Astrocyte of the cerebellum (primary cell): ENCODE data around the gene ASB7.

ENCODE experiments used
- DNase-seq: peaks from one replicate; pipeline ENCODE4 v3.0.0-alpha.2; 2011; ENCODE audit warnings: low read depth
- H3K4me3 ChIP-seq: 2 replicates; pipeline ENCODE4 v1.5.1; 2011; ENCODE audit warnings: mild to moderate bottlenecking, low read depth, low read length, moderate library complexity
- in situ Hi-C: cut with HindIII; loops from 2 replicates; pipeline ENCODE4 v1.10.0; 2017; ENCODE audit warnings: low sequenced_read_pairs
- TF ChIP-seq, protein P1 (sequence below): IDR thresholded peaks from 2 replicates; pipeline ENCODE4 v1.5.1; 2012; ENCODE audit warnings: low read length, low read depth, moderate library complexity, mild to moderate bottlenecking; ENCODE audit errors: missing control alignments

ASB7 gene

DNA sequence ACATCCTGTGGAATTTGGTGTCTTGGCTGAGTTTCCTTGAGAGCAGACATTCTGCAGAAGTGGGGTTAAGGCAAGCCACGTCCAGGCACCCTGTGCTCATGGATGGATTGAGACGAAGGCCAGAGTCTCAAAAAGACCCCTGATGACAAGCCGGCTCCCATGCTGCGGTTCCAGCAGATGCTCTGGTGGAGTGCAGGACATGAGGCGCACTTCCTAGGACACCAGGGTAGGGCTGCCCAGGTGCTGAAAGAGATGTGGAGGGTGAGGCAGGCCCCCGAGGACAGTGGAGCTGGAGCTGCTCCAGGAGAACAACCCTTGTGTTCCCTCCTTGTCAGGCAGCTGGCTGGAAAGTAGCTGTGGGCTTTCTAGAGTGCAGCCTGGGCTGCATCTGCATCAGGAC lies 81.0 kb downstream of the ASB7 start:
- in situ Hi-C loops = no loop called here
- DNase-seq = no peak
- TF ChIP-seq, protein P1, sequence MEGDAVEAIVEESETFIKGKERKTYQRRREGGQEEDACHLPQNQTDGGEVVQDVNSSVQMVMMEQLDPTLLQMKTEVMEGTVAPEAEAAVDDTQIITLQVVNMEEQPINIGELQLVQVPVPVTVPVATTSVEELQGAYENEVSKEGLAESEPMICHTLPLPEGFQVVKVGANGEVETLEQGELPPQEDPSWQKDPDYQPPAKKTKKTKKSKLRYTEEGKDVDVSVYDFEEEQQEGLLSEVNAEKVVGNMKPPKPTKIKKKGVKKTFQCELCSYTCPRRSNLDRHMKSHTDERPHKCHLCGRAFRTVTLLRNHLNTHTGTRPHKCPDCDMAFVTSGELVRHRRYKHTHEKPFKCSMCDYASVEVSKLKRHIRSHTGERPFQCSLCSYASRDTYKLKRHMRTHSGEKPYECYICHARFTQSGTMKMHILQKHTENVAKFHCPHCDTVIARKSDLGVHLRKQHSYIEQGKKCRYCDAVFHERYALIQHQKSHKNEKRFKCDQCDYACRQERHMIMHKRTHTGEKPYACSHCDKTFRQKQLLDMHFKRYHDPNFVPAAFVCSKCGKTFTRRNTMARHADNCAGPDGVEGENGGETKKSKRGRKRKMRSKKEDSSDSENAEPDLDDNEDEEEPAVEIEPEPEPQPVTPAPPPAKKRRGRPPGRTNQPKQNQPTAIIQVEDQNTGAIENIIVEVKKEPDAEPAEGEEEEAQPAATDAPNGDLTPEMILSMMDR = no peak
- H3K4me3 ChIP-seq = no peak overlapping the region

DNA sequence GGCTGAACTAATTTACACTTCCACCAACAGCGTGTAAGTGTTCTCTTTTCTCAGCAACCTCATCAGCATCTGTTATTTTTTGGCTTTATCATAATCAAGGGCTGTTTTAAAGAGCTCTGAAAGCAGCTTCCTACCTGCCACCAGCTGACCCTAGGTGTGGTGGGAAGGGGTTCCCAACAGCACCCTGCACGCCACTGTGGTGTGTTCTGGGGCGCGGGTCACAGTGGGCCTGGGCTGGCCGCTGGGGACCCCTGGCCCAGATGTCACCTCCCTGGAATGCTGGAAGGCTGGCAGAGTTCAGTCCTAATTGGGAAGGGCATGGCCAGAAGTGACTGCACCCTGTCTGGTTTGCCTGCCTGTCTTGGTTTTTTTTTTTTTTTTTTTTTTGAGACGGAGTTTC lies 82.2 kb downstream of the ASB7 start:
- no peak overlapping the region for H3K4me3 ChIP-seq
- in situ Hi-C loops = no loop called here
- DNase-seq = no peak
- TF ChIP-seq, protein P1 = no peak

DNA sequence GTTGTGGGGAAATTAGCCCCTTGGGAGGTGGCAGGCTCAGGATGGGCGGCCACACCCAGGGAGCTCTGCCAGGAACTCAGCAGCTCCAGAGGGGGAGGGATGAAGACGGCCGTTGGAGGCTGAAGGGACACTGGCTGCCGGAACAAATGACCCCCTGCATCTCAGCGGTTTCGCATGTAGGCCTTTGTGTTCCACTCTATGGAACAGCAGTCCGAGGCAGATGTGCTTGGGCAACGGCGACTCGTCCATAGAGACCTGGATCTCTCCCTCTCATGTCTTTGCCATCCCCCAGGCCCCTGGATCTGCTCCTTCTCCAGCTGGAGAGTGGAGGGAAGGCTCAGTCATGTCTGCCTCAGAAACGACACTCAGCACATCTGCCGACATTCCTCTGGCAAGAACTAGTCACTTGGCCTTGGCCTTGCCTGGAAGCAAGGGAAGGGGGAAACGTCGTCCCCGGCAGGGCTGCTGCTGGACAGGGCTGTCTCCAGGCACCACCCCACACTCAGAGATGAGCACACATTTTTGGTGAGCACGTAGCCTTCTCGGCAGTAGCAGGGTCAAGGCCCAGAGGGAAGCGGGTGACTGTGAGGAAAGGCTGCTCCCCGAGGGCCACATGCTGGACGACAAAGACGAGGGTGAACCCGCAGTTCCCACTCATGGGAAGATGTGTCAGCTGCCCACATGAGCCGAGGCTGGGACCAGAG lies 83.8 kb downstream of the ASB7 start:
- TF ChIP-seq, protein P1 = no peak
- in situ Hi-C loops = no loop called here
- no peak overlapping the region for H3K4me3 ChIP-seq
- DNase-seq = no peak

DNA sequence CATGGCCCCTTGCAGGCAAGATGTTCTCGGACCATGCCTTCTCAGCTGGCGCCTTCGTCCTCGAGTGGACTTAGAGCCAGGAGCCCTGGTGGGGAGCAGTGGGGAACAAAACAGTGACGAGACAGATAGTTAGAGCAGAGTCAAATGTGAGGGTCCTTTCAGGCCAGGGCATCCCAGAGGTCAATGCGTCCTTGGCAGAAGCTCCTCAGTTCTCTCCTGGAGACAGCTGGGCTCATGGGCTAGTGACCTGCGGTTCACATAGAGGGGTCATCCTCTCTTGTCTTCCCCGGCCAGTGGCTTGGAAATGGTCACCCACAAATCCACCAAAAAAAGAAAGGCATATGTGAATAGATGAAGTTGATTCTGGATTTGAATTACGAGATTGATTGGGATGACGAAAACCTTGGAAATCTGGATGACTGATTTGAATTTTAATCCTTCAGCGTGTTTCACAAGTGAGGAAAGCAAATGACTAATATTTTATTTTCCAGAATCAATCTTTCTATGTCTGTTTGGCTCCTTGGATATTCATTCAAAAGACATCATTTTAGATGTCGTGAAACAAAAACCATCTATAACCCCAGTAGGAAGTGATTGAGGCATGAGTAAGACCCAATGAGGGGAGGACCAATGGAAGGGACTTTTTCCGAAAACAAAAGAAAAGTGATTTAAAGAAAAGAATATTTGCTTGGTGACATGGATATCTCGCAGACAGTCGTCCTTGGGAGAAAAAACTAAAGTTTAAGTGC lies 84.5 kb downstream of the ASB7 start:
- in situ Hi-C loops = no loop called here
- no peak overlapping the region for H3K4me3 ChIP-seq
- TF ChIP-seq, protein P1 = no peak
- no peak for DNase-seq

DNA sequence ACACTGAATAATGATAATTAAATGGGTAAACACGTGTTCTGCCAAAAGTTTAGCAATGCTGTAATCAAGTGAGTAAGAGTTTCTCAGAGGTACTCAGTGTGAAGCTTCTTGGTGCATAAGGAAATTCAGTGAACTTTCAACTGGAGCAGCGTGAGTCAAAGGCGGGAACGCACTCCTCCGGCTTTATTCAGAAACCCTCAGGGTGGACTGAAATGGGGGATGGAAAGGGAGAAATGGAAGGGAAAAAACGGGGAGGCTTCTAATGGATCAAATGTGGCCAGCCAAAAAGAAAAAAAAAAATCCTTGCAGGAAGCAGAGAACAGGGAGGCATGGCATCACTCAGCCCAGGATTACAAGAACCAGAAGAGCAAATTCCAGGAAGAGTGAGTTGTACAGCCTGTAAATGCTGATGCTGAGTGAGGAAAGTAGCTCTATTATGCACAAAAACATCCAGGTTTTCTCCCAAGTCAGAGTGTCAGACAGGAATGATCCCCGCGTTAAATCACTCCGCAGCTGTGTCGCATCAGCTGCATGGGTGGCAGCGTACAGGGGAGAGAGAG lies 85.3 kb downstream of the ASB7 start:
- TF ChIP-seq, protein P1 = no peak
- in situ Hi-C loops = no loop called here
- DNase-seq = peak; percentile 67
- H3K4me3 ChIP-seq = no peak overlapping the region

DNA sequence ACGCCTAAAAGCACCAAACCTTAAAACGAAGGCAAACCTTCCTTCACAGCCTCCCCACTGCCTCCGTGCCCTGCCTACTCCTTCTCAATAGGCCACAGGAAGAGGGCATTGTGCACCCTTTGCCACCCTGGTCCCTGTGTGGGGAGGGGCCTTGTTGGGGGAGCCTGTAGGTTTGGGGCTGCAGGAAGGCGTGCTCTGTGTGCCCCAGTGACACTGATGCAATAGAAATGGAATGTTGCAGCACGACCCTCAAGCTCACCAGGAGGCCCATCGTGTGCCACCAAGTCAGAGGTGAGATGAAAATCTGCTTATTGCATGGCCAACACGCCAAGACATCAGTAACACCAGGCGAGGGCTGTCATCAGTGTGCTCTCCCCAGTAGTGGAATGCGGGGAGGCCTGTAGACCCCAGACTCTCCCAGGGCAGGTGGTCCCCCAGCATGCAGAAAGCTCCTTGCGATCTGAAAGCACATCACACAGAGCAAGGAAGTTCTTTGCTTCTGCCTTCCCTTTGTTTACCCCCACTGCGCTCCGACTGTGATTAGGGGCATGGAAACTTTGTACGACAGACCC lies 86.2 kb downstream of the ASB7 start:
- TF ChIP-seq, protein P1 = no peak
- no peak overlapping the region for H3K4me3 ChIP-seq
- in situ Hi-C loops = no loop called here
- no peak for DNase-seq
